Activated CD8-positive, alpha-beta memory T cell treated with anti-CD3 and anti-CD28 coated beads, Interleukin-2, amount 50 U/mL, for 24 hours (primary cell): ENCODE measurements around the gene LYPD6B.

Source experiments
- DNase-seq: peaks from one replicate; pipeline ENCODE4 v3.0.0-alpha.2; 2020; ENCODE audit errors: extremely low read depth

Gene LYPD6B

GRCh38 chr2:149038442-149039212, at the start of gene LYPD6B:
TSS of gene LYPD6B (plus strand) at chr2:149038699. CDS start at chr2:149130949, 92,250 bp downstream.
- DNase-seq: no peak

- DNase-seq: peak; percentile 3
Observed at GRCh38 chr2:148989882-148990493, 48.5 kb upstream of the LYPD6B start.

GRCh38 chr2:148990968-148991367, 47.5 kb upstream of the LYPD6B start:
- no peak for DNase-seq

GRCh38 chr2:148992448-148992847, 46.1 kb upstream of the LYPD6B start:
- no peak for DNase-seq

- no peak for DNase-seq
Observed at GRCh38 chr2:148993351-148993750, 45.1 kb upstream of the LYPD6B start.

GRCh38 chr2:148994341-148994740, 44.2 kb upstream of the LYPD6B start:
- DNase-seq: no peak

- DNase-seq: no peak
Observed at GRCh38 chr2:148996805-148997204, 41.7 kb upstream of the LYPD6B start.

- DNase-seq: no peak
Observed at GRCh38 chr2:148998165-148998830, 40.2 kb upstream of the LYPD6B start.

- DNase-seq: no peak
Observed at GRCh38 chr2:148998831-148999200, 39.7 kb upstream of the LYPD6B start.

GRCh38 chr2:148999451-148999921, 39.0 kb upstream of the LYPD6B start:
- no peak for DNase-seq

GRCh38 chr2:149000158-149000938, 38.2 kb upstream of the LYPD6B start:
- DNase-seq: no peak

GRCh38 chr2:149001496-149001895, 37.0 kb upstream of the LYPD6B start:
- DNase-seq: no peak

GRCh38 chr2:149002378-149002890, 36.1 kb upstream of the LYPD6B start:
- DNase-seq: no peak

- DNase-seq: no peak
Observed at GRCh38 chr2:149002891-149003740, 35.4 kb upstream of the LYPD6B start.

GRCh38 chr2:149004836-149005235, 33.7 kb upstream of the LYPD6B start:
- no peak for DNase-seq

GRCh38 chr2:149005471-149006077, 32.9 kb upstream of the LYPD6B start:
- DNase-seq: no peak

GRCh38 chr2:149006883-149007543, 31.5 kb upstream of the LYPD6B start:
- no peak for DNase-seq

GRCh38 chr2:149008381-149008780, 30.1 kb upstream of the LYPD6B start:
- no peak for DNase-seq

GRCh38 chr2:149009576-149010461, 28.7 kb upstream of the LYPD6B start:
- DNase-seq: no peak
